Stimulated activated CD4-positive, alpha-beta T cell treated with anti-CD3 and anti-CD28 coated beads, Interleukin-4, amount 100 ng/mL, for 48 hours (primary cell): ENCODE data around the gene GCC1.

Source experiments
- DNase-seq, 2 donors: peaks; one replicate each; pipeline ENCODE4 v3.0.0-alpha.2; 2020; ENCODE audit warnings: low read depth in 2 of 2

The GCC1 gene

DNA sequence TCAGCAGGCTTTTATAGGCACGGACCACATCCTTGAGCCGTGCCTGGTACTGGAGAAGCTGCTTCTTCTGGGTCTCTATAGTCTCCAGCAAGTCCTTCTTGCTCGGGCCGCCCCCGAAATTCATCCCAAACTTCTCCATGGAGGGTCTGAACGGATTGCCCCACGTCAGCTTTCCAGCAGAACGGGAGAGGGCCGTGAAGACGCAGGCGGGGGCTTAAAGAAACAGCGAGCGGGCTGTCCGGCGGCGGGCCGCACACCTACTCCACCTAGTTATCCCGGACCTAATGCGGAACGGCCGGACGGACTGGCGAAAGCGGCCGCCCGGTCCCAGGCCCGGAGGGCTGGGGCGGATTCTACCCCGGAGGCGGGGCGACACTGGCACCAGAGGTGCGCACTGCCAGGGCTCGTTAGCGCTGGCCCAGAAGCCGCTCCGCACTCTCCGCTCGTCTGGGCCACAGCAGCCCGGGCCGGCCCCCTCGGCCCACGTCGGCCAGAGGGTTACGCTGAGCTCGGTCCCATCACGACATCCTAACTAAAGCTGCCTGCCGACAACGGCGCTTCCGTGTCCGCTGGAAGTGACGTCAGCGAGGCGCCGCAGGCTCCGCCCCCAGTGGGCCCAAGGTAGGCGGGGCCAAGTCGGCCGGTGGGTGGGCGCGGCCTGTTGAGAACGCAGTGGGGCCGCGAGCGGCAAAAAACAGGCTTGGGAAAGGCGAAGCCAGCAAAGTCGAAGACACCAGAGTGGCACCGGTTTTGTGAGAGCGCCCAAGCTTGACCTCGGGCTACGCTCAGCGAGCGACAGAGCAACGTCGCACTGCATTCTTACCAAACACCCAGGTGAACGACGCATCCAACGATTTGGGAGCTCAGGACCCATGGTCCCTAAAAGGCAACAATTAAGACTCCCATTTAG is at the start of gene GCC1:
Gene GCC1 (minus strand): TSS at position 553 of the 910 bp plus-strand sequence. CDS start 414 bp downstream, at position 139.
- peak; percentile 88 to 96 for DNase-seq

DNA sequence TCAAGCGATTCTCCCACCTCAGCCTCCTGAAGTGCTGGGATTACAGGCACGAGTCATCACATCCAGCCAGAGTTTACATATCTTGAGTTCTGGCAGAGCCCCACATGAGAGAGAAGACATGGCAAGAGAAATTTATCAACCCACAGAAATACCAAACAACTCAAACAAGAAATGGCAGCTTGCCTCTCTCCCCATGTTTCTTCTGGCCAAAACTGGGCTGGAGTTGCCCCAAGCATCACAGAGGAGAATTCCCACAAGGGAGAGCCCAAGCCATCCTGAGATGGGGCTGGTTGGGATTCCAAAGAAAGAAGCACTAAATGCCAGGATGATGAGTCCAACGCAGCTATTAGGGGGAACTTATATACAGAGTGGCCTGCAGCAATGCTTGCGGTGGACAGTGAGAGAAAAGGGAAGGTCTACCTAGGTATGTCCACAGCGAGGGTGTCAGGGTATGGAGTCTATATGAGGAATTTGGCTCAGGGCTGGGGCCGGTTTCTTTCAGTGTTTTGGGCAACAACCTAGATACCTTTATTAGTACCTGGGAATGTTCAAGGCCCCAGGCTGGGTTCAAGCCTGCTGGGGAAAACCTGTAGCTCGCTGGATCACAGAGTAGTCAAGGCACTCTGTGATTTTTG is 47.0 kb upstream of the GCC1 start:
- no peak for DNase-seq

- DNase-seq = peak in 1 of 2 donors; percentile 42
Measured at GRCh38 chr7:127629268-127629854, 44.0 kb upstream of the GCC1 start.

DNA sequence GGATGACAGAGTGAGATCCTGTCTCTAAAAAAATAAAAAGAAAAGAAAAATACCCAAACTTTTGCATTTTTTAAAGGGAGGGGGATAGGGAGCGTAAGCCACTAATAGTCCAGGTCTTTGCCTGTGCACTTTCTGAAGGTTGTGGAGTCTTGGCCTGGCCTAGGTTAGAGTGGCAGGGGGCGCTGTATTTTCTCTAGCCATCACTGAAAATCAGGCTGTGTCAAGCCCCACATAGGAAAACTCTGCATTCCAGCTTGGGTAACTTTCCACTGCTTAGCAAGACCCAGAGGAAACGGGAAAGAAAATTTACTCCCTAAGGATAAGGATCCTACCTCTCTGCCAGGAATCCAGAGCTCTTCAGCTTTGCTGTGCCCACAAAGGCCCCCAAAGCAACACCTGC is 43.0 kb upstream of the GCC1 start:
- DNase-seq = no peak

DNA sequence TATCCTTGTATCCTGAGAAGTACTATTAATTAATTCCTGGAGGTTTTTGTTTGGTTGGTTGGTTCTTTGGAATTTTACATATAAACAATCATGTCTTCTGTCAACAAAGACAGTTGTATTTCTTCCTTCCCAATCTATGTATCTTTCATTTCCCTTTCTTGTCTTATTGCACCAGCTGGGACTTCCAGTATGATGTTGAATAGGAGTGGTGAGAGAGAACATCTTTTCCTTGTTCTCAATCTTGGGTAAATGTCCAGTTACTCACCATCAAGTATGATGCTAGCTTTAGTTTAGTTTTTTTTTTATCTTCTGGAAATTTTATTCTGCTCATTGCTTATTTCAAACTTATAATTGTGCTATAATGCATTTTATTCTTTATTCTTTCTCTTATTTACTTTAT is 39.9 kb upstream of the GCC1 start:
- DNase-seq = no peak

GRCh38 chr7:127620406-127621233 is 35.2 kb upstream of the GCC1 start:
- DNase-seq = no peak

GRCh38 chr7:127619681-127620405 is 34.4 kb upstream of the GCC1 start:
- no peak for DNase-seq

DNA sequence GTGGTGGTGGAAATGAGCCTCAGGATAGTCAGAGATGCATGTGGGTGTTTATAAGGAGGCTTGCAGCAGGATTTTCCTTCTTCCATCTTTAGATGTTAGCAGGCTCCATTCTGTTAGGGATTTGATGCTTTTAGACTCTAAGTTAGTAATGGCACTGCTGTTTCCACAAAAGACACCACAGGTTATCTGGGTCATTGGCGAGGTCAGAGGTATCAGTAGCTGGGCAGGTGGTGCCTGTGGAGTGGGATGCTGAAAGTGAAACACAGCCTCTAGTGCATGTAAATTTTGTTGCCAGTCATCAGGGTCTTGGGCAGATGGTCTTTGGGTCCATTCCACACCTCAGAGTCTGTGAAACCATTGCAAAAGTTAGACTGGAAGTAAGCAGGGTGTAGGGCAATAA is 33.4 kb upstream of the GCC1 start:
- no peak for DNase-seq

- DNase-seq = no peak
Measured at GRCh38 chr7:127618042-127618441, 32.6 kb upstream of the GCC1 start, which contains the start of gene PAX4. TSS of gene PAX4 (minus strand) at chr7:127618142. CDS start at chr7:127615928, 2,214 bp downstream.

DNA sequence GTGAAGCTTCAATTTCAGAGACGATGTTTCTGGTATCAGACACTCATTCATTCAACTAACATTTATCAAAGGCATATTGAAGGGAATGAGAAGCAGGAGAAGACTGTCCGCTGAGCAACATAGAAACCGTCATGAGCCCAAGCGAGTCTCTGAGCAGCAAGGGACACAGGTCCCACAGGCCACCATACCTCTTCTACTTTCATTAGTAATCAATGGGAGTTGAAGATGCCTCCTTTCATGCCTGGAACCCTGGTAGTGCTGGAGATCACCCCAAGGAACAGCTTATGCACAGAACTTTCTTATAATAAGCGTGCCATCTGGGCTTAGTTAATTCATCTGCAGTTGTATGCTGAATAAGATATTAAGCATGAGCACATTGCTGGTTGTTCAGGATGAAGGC is 31.3 kb upstream of the GCC1 start:
- DNase-seq = no peak

GRCh38 chr7:127612263-127612662 is 26.9 kb upstream of the GCC1 start:
- no peak for DNase-seq

GRCh38 chr7:127609297-127609696 is 23.9 kb upstream of the GCC1 start:
- DNase-seq = no peak

- no peak for DNase-seq
Measured at GRCh38 chr7:127608446-127608845, 23.1 kb upstream of the GCC1 start.

GRCh38 chr7:127600885-127601284 is 15.5 kb upstream of the GCC1 start:
- DNase-seq = no peak

DNA sequence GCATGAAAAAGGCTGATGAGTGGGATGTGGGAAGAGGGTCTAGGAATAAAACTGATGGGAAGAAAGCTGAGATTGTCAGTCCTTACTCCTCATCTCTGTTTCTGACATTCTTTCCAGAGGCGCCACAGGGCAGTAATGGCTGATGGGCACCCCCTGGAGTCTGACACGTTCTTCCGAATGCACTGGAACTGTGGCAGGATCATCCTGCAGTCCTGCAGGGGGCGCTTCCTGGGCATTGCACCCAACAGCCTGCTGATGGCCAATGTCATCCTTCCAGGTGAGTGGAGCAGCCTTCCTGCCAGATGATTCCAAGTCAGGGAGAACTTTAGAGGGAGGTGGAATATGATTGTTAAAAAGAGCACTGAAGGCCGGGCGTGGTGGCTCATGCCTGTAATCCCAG is 12.9 kb upstream of the GCC1 start:
- no peak for DNase-seq

DNA sequence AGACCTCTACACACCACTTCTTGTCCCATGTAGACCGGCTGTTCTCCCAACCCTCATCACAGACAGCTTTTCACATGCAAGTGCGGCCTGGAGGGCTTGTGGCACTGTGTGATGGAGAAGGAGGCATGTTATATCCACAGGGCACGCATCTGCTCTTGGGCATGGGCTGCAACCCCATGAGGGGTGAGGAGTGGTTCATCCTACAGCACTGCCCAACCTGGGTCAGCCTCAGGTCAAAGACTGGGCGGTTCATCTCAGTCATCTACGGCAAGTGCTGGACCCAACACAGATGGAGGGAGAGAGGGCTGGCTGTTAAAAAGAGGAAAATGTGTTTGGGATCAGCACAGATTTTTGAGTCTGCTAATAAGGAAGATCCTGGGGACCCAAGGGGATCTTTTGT is 10.3 kb upstream of the GCC1 start:
- no peak for DNase-seq

GRCh38 chr7:127594490-127594889 is 9.1 kb upstream of the GCC1 start:
- no peak for DNase-seq

- DNase-seq = no peak
Measured at GRCh38 chr7:127592550-127592949, 7.2 kb upstream of the GCC1 start.

DNA sequence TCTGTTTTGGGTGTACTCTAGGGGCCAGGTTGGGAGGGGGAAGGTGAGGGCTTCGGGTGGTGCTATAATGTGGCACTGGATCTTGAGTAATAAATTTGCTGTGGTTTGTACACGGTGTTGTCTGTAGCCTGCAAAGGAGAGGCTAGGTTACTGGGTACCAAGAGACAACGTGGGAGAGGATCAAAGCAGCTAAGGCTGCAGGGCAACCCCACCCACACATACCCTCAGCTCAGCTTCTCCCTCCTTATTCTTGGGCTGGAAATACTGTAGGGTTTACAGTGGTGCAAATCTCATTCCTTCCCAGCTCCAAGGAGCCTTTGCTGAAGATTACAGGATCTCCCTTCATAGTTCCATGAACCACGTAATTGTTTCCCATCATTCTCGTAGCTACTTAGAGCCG is 6.2 kb upstream of the GCC1 start:
- no peak for DNase-seq

GRCh38 chr7:127591189-127591588 is 5.8 kb upstream of the GCC1 start:
- DNase-seq = no peak

- no peak for DNase-seq
Measured at GRCh38 chr7:127589896-127590295, 4.5 kb upstream of the GCC1 start.
